SK-N-SH (cell line): ENCODE measurements around the gene MACROD2. TPM values are rescaled to one million over a fixed set of nuclear protein-coding genes. Genes with fewer than 3 reads are reported as not detected.

Experiments
- CTCF ChIA-PET: fragments of 300-600, 350-600 bp; formaldehyde crosslinking; extraction: SDS; loops from one replicate; lab custom pipeline; 2021; lab: Yijun Ruan, JAX
- POLR2A ChIA-PET: fragments of 350-600 bp; sonication (Branson Sonifier 250); formaldehyde crosslinking; extraction: SDS; loops from one replicate; lab custom pipeline; 2020; ENCODE audit warnings: antibody characterized with exemption, inconsistent platforms; lab: Yijun Ruan, JAX
- DNase-seq: peaks from one replicate; pipeline ENCODE4 v3.0.0; 2012
- H2AFZ ChIP-seq: fragments of 200-600 bp; sonication (generic); 2 replicates; pipeline ENCODE4 v1.8.1; 2016; ENCODE audit warnings: antibody characterized with exemption, mild to moderate bottlenecking, low read depth
- H3F3A ChIP-seq: fragments of 200-600 bp; sonication (generic); replicated peaks from 2 replicates; pipeline ENCODE3; 2016; ENCODE audit warnings: antibody characterized with exemption, mild to moderate bottlenecking; ENCODE audit not compliant: insufficient read depth
- H3K27ac ChIP-seq, 2 experiments: fragments of 200-500 bp in 1 of 2; fragments of 200-600 bp in 1 of 2; sonication (Bioruptor generic) in 1 of 2; sonication (generic), shearing (Covaris generic) in 1 of 2; 2 replicates each; pipeline versions ENCODE4 v1.5.1 to v1.6.1; 2014 to 2016; ENCODE audit warnings: low read depth in 2 of 2, inconsistent platforms in 1 of 2, low read length in 1 of 2, mild to moderate bottlenecking in 1 of 2, mixed read lengths in 1 of 2
- H3K27me3 ChIP-seq: fragments of 200-600 bp; sonication (generic), shearing (Covaris generic); 2 replicates; pipeline ENCODE4 v1.6.1; 2016; ENCODE audit warnings: mixed run types; ENCODE audit not compliant: insufficient read depth
- H3K36me3 ChIP-seq, 2 experiments: fragments of 200-500 bp in 1 of 2; fragments of 200-600 bp in 1 of 2; sonication (Bioruptor generic) in 1 of 2; sonication (generic) in 1 of 2; replicated peaks in 1 of 2; 2 replicates each; pipeline versions ENCODE3 to v1.5.1; 2014 to 2016; ENCODE audit warnings: low read length in 1 of 2, mild to moderate bottlenecking in 1 of 2; ENCODE audit not compliant: insufficient read depth in 2 of 2, control insufficient read depth in 1 of 2
- H3K4me1 ChIP-seq, 2 experiments: fragments of 200-500 bp in 1 of 2; fragments of 200-600 bp in 1 of 2; sonication (Bioruptor generic) in 1 of 2; sonication (generic), shearing (Covaris generic) in 1 of 2; 2 replicates each; pipeline versions ENCODE4 v1.5.1 to v1.6.1; 2014 to 2016; ENCODE audit warnings: low read depth in 1 of 2, low read length in 1 of 2, mixed run types in 1 of 2; ENCODE audit not compliant: insufficient read depth in 2 of 2, control insufficient read depth in 1 of 2
- H3K4me2 ChIP-seq: fragments of 200-600 bp; sonication (generic), shearing (Covaris generic); 2 replicates; pipeline ENCODE4 v1.6.1; 2017; ENCODE audit warnings: mixed run types
- H3K4me3 ChIP-seq, 2 experiments: fragments of 200-500 bp in 1 of 2; fragments of 200-600 bp in 1 of 2; sonication (Bioruptor generic) in 1 of 2; sonication (generic), shearing (Covaris generic) in 1 of 2; 2 replicates each; pipeline versions ENCODE4 v1.5.1 to v1.8.1; 2014 to 2016; ENCODE audit warnings: low read depth in 2 of 2, inconsistent platforms in 1 of 2, low read length in 1 of 2, mild to moderate bottlenecking in 1 of 2, mixed read lengths in 1 of 2, moderate library complexity in 1 of 2
- H3K79me2 ChIP-seq: fragments of 200-600 bp; sonication (generic); 2 replicates; pipeline ENCODE4 v1.8.1; 2017; ENCODE audit warnings: mild to moderate bottlenecking; ENCODE audit not compliant: insufficient read depth
- H3K9ac ChIP-seq: fragments of 200-600 bp; sonication (generic); 2 replicates; pipeline ENCODE4 v1.6.1; 2017; ENCODE audit warnings: mixed run types
- H3K9me2 ChIP-seq: fragments of 200-600 bp; sonication (generic); 2 replicates; pipeline ENCODE4 v1.6.1; 2017; ENCODE audit warnings: mixed run types
- H3K9me3 ChIP-seq: fragments of 200-600 bp; sonication (generic); 2 replicates; pipeline ENCODE4 v1.6.1; 2017; ENCODE audit warnings: mixed run types, mild to moderate bottlenecking, moderate library complexity
- H4K20me1 ChIP-seq: fragments of 200-600 bp; sonication (generic); 2 replicates; pipeline ENCODE4 v1.6.1; 2017; ENCODE audit warnings: mild to moderate bottlenecking, mixed run types; ENCODE audit not compliant: insufficient read depth
- EZH2phosphoT487 ChIP-seq: fragments of 200-600 bp; sonication (generic); IDR thresholded peaks from 2 replicates; pipeline ENCODE4 v1.6.1; 2017; ENCODE audit warnings: low read depth, mixed run types, mild to moderate bottlenecking, antibody characterized with exemption, moderate library complexity, borderline replicate concordance
- FOSL2 ChIP-seq: IDR thresholded peaks from 2 replicates; pipeline ENCODE4 v1.4.0; 2012; ENCODE audit warnings: low read depth, mild to moderate bottlenecking, moderate library complexity, borderline replicate concordance
- MEF2A ChIP-seq: IDR thresholded peaks from 2 replicates; pipeline ENCODE4 v1.4.0; 2012; ENCODE audit warnings: low read depth, borderline replicate concordance
- NFIC ChIP-seq: IDR thresholded peaks from 2 replicates; pipeline ENCODE4 v1.4.0; 2012; ENCODE audit warnings: borderline replicate concordance
- NRF1 ChIP-seq: IDR thresholded peaks from 2 replicates; pipeline ENCODE4 v1.6.1; 2012; ENCODE audit warnings: low read depth, mild to moderate bottlenecking, low read length
- RXRA ChIP-seq: IDR thresholded peaks from 2 replicates; pipeline ENCODE4 v1.4.0; 2012; ENCODE audit warnings: low read depth, mild to moderate bottlenecking, borderline replicate concordance
- SMC3 ChIP-seq: IDR thresholded peaks from 2 replicates; pipeline ENCODE4 v1.6.1; 2012; ENCODE audit warnings: low read depth, low read length, improper control_type of control experiment
- TEAD4 ChIP-seq: IDR thresholded peaks from 2 replicates; pipeline ENCODE4 v1.4.0; 2012; ENCODE audit warnings: mild to moderate bottlenecking, borderline replicate concordance; ENCODE audit not compliant: insufficient read depth
- WGBS: methylation state at CpG from one replicate; pipeline ENCODE4 v1.1.6; 2017; ENCODE audit warnings: low lambda C conversion rate; 5-methylcytosine and 5-hydroxymethylcytosine counted together
- polyA plus RNA-seq, 3 experiments: library from polyadenylated mRNA; depleted of rRNA; stranded (reverse); fragments of >200 nt; gene quantifications; 2 replicates each; pipeline ENCODE4 v1.2.3, GENCODE V29; 2012
- TF ChIP-seq, protein P1 (sequence below): IDR thresholded peaks from 2 replicates; pipeline ENCODE4; 2012
- TF ChIP-seq, protein P2 (sequence below): IDR thresholded peaks from 2 replicates; pipeline ENCODE4 v1.6.1; 2012; ENCODE audit warnings: mild to moderate bottlenecking, low read depth, low read length, moderate library complexity
- TF ChIP-seq, protein P3 (sequence below): fragments of 150-350 bp; IDR thresholded peaks from 2 replicates; pipeline ENCODE4 v1.6.1; 2016; ENCODE audit warnings: mild to moderate bottlenecking, low read depth, low read length
- TF ChIP-seq, protein P4 (sequence below): IDR thresholded peaks from 2 replicates; pipeline ENCODE4 v1.4.0; 2012; ENCODE audit warnings: low read depth, borderline replicate concordance

MACROD2 gene
- polyA plus RNA-seq, 1 of the 3 experiments (the other 2 are of a cell fraction): 0.33 TPM

DNA sequence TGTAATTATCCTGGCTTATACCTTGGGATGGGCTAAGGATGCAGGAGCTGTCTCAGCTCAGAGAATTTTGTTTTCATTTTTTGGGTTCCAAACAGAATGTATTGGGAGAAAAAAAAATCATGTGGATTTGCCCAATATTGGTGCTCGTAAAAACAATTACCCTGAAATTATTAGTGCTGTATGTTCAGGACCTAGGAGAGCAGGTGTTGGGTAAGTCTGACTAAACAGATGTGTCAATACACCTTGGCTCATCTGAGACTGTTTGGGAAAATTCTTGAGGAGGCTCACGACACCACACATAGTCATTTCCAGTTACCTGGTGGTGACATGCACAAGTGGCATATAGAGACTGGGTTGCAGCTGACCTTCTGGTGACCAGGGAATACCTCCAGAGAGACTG is 1144.2 kb downstream of the MACROD2 start:
- WGBS: 100% methylated on average over 1 of the region's 2 CpGs
- no peak for DNase-seq
- ChIA-PET CTCF (interaction anchor here (0.6 kb wide), 1 partner anchor 477 kb away, joined by 3 read pairs; no protein-coding TSS in a partner anchor), POLR2A (no interaction called here)
- H3K4me3 ChIP-seq: no peak overlapping the region
- no peaks in the 10 kb centered on the region for H3K9me2 ChIP-seq
- no peak overlapping the region for H3K4me2 ChIP-seq
- TF ChIP-seq, protein P1, sequence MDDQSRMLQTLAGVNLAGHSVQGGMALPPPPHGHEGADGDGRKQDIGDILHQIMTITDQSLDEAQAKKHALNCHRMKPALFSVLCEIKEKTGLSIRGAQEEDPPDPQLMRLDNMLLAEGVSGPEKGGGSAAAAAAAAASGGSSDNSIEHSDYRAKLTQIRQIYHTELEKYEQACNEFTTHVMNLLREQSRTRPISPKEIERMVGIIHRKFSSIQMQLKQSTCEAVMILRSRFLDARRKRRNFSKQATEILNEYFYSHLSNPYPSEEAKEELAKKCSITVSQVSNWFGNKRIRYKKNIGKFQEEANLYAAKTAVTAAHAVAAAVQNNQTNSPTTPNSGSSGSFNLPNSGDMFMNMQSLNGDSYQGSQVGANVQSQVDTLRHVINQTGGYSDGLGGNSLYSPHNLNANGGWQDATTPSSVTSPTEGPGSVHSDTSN: no peak
- TF ChIP-seq SMC3: no peak
- TF ChIP-seq TEAD4: no peak
- TF ChIP-seq, protein P2, sequence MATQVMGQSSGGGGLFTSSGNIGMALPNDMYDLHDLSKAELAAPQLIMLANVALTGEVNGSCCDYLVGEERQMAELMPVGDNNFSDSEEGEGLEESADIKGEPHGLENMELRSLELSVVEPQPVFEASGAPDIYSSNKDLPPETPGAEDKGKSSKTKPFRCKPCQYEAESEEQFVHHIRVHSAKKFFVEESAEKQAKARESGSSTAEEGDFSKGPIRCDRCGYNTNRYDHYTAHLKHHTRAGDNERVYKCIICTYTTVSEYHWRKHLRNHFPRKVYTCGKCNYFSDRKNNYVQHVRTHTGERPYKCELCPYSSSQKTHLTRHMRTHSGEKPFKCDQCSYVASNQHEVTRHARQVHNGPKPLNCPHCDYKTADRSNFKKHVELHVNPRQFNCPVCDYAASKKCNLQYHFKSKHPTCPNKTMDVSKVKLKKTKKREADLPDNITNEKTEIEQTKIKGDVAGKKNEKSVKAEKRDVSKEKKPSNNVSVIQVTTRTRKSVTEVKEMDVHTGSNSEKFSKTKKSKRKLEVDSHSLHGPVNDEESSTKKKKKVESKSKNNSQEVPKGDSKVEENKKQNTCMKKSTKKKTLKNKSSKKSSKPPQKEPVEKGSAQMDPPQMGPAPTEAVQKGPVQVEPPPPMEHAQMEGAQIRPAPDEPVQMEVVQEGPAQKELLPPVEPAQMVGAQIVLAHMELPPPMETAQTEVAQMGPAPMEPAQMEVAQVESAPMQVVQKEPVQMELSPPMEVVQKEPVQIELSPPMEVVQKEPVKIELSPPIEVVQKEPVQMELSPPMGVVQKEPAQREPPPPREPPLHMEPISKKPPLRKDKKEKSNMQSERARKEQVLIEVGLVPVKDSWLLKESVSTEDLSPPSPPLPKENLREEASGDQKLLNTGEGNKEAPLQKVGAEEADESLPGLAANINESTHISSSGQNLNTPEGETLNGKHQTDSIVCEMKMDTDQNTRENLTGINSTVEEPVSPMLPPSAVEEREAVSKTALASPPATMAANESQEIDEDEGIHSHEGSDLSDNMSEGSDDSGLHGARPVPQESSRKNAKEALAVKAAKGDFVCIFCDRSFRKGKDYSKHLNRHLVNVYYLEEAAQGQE: no peak
- TF ChIP-seq RXRA: no peak
- TF ChIP-seq NFIC: no peak
- no peak for TF ChIP-seq NRF1
- TF ChIP-seq FOSL2: no peak
- TF ChIP-seq EZH2phosphoT487: no peak
- TF ChIP-seq, protein P3, sequence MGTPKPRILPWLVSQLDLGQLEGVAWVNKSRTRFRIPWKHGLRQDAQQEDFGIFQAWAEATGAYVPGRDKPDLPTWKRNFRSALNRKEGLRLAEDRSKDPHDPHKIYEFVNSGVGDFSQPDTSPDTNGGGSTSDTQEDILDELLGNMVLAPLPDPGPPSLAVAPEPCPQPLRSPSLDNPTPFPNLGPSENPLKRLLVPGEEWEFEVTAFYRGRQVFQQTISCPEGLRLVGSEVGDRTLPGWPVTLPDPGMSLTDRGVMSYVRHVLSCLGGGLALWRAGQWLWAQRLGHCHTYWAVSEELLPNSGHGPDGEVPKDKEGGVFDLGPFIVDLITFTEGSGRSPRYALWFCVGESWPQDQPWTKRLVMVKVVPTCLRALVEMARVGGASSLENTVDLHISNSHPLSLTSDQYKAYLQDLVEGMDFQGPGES: no peak
- TF ChIP-seq, protein P4, sequence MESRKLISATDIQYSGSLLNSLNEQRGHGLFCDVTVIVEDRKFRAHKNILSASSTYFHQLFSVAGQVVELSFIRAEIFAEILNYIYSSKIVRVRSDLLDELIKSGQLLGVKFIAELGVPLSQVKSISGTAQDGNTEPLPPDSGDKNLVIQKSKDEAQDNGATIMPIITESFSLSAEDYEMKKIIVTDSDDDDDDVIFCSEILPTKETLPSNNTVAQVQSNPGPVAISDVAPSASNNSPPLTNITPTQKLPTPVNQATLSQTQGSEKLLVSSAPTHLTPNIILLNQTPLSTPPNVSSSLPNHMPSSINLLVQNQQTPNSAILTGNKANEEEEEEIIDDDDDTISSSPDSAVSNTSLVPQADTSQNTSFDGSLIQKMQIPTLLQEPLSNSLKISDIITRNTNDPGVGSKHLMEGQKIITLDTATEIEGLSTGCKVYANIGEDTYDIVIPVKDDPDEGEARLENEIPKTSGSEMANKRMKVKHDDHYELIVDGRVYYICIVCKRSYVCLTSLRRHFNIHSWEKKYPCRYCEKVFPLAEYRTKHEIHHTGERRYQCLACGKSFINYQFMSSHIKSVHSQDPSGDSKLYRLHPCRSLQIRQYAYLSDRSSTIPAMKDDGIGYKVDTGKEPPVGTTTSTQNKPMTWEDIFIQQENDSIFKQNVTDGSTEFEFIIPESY: no peak
- no peak for TF ChIP-seq MEF2A
- H2AFZ ChIP-seq: no peak overlapping the region
- no peaks in the 10 kb centered on the region for H3K9me3 ChIP-seq
- H3K27ac ChIP-seq: no peak overlapping the region
- H3K36me3 ChIP-seq: no peaks in the 10 kb centered on the region
- H3K9ac ChIP-seq: no peak overlapping the region
- H3K4me1 ChIP-seq: no peaks in the 10 kb centered on the region
- no peaks in the 10 kb centered on the region for H3K79me2 ChIP-seq
- no peaks in the 10 kb centered on the region for H3F3A ChIP-seq
- H3K27me3 ChIP-seq: no peaks in the 10 kb centered on the region
- H4K20me1 ChIP-seq: no peaks in the 10 kb centered on the region
